ENCODE data around the gene TNNC2. TPM values are rescaled to one million over a fixed set of nuclear protein-coding genes. Genes with fewer than 3 reads are reported as not detected.

TNNC2 gene
- total RNA-seq, 1 experiment from 2014 or later, result not detected

- intact Hi-C loops (cut with micrococcal nuclease; ENCODE audit: unreplicated experiment), result no loop called here
- no peak overlapping the region for H3K27ac ChIP-seq
- BruUV-seq (replicated peaks), result no TSS peak
- H3K4me2 ChIP-seq, result no peak overlapping the region
- H3K4me3 ChIP-seq, result no peak overlapping the region
- H3K36me3 ChIP-seq (ENCODE audit: low read depth), result no peaks in the 10 kb centered on the region
- H4K20me1 ChIP-seq (ENCODE audit: insufficient read depth), result no peaks in the 10 kb centered on the region
- H3K9me2 ChIP-seq (ENCODE audit: insufficient read depth), result no peaks in the 10 kb centered on the region
- no peak overlapping the region for H2AFZ ChIP-seq
- ChIA-PET POLR2A (ENCODE audit: unreplicated experiment) (interaction anchor here (0.6 kb wide), 1 partner anchor 27 kb away, joined by 4 read pairs; no protein-coding TSS in a partner anchor), CTCF (no interaction called here)
- H3K9me3 ChIP-seq (ENCODE audit: insufficient read depth, low read depth), result no peaks in the 10 kb centered on the region
- no peak for TF ChIP-seq EZH2 (IDR thresholded peaks at IDR 0.05; ENCODE audit: low read depth)
- no peak for TF ChIP-seq CTCF (conservative IDR thresholded peaks at IDR 0.05)
- H3K79me2 ChIP-seq (ENCODE audit: low read depth), result peaks cover 6% of the 10 kb centered on the region; the same call in 1 of the 2 replicates
- DNase-seq, result no peak
- no peaks in the 10 kb centered on the region for H3K27me3 ChIP-seq (ENCODE audit: insufficient read depth, low read depth)
- no peaks in the 10 kb centered on the region for H3K4me1 ChIP-seq (replicated peaks; ENCODE audit: insufficient read depth)
- H3F3A ChIP-seq (ENCODE audit: insufficient read depth, low read depth), result no peaks in the 10 kb centered on the region
Measured at GRCh38 chr20:45850238-45850637, 23.1 kb upstream of the TNNC2 start.

GRCh38 chr20:45848969-45849582 lies 22.0 kb upstream of the TNNC2 start:
- TF ChIP-seq EZH2 (IDR thresholded peaks at IDR 0.05; ENCODE audit: low read depth), result no peak
- no peak for TF ChIP-seq CTCF (conservative IDR thresholded peaks at IDR 0.05)
- Histone ChIP-seq H2AFZ (no peak overlapping the region), H3K4me2 (no peak overlapping the region), H3K27ac (no peak overlapping the region), H3K4me1 (replicated peaks; ENCODE audit: insufficient read depth) (no peaks in the 10 kb centered on the region), H3K4me3 (no peak overlapping the region), H3K9me3 (ENCODE audit: insufficient read depth, low read depth) (no peaks in the 10 kb centered on the region), H4K20me1 (ENCODE audit: insufficient read depth) (no peaks in the 10 kb centered on the region), H3K27me3 (ENCODE audit: insufficient read depth, low read depth) (no peaks in the 10 kb centered on the region), H3K79me2 (ENCODE audit: low read depth) (no peaks in the 10 kb centered on the region), H3K9me2 (ENCODE audit: insufficient read depth) (no peaks in the 10 kb centered on the region), H3F3A (ENCODE audit: insufficient read depth, low read depth) (no peaks in the 10 kb centered on the region), H3K36me3 (ENCODE audit: low read depth) (0 out of 2 replicates have a peak, but pooled peaks cover 7% of the 10 kb centered on the region)
- ChIA-PET POLR2A (ENCODE audit: unreplicated experiment) (interaction anchor here (0.7 kb wide), 1 partner anchor 1507 kb away, joined by 4 read pairs; no protein-coding TSS in a partner anchor), CTCF (no interaction called here)
- intact Hi-C loops (cut with micrococcal nuclease; ENCODE audit: unreplicated experiment), result no loop called here
- no TSS peak for BruUV-seq (replicated peaks)
- DNase-seq, result no peak

- no peak overlapping the region for H3K27ac ChIP-seq
- no peaks in the 10 kb centered on the region for H3K9me3 ChIP-seq (ENCODE audit: insufficient read depth, low read depth)
- no peak for TF ChIP-seq CTCF (conservative IDR thresholded peaks at IDR 0.05)
- TF ChIP-seq EZH2 (IDR thresholded peaks at IDR 0.05; ENCODE audit: low read depth), result no peak
- CTCF ChIA-PET, result no interaction called here
- no peaks in the 10 kb centered on the region for H3F3A ChIP-seq (ENCODE audit: insufficient read depth, low read depth)
- intact Hi-C loops (cut with micrococcal nuclease; ENCODE audit: unreplicated experiment), result no loop called here
- H3K79me2 ChIP-seq (ENCODE audit: low read depth), result no peaks in the 10 kb centered on the region
- POLR2A ChIA-PET (ENCODE audit: unreplicated experiment), result interaction anchor here (0.6 kb wide), 1 partner anchor 49 kb away, joined by 5 read pairs; no protein-coding TSS in a partner anchor
- DNase-seq, result no peak
- H3K4me1 ChIP-seq (replicated peaks; ENCODE audit: insufficient read depth), result no peaks in the 10 kb centered on the region
- H3K9me2 ChIP-seq (ENCODE audit: insufficient read depth), result no peaks in the 10 kb centered on the region
- BruUV-seq (replicated peaks), result no TSS peak
- H3K27me3 ChIP-seq (ENCODE audit: insufficient read depth, low read depth), result no peaks in the 10 kb centered on the region
- no peak overlapping the region for H3K4me2 ChIP-seq
- 0 out of 2 replicates have a peak, but pooled peaks cover 9% of the 10 kb centered on the region for H3K36me3 ChIP-seq (ENCODE audit: low read depth)
- no peak overlapping the region for H3K4me3 ChIP-seq
- no peaks in the 10 kb centered on the region for H4K20me1 ChIP-seq (ENCODE audit: insufficient read depth)
- no peak overlapping the region for H2AFZ ChIP-seq
Measured at GRCh38 chr20:45848421-45848820, 21.3 kb upstream of the TNNC2 start.
